ENCODE results near the gene C2orf78. TPM values are rescaled to one million over a fixed set of nuclear protein-coding genes. Genes with fewer than 3 reads are reported as not detected.
"Not testable (repeated sequence)": the region's sequence is repeated elsewhere in the genome, so short reads cannot be mapped to it uniquely, and the experiment has no call there.

Gene C2orf78, protein sequence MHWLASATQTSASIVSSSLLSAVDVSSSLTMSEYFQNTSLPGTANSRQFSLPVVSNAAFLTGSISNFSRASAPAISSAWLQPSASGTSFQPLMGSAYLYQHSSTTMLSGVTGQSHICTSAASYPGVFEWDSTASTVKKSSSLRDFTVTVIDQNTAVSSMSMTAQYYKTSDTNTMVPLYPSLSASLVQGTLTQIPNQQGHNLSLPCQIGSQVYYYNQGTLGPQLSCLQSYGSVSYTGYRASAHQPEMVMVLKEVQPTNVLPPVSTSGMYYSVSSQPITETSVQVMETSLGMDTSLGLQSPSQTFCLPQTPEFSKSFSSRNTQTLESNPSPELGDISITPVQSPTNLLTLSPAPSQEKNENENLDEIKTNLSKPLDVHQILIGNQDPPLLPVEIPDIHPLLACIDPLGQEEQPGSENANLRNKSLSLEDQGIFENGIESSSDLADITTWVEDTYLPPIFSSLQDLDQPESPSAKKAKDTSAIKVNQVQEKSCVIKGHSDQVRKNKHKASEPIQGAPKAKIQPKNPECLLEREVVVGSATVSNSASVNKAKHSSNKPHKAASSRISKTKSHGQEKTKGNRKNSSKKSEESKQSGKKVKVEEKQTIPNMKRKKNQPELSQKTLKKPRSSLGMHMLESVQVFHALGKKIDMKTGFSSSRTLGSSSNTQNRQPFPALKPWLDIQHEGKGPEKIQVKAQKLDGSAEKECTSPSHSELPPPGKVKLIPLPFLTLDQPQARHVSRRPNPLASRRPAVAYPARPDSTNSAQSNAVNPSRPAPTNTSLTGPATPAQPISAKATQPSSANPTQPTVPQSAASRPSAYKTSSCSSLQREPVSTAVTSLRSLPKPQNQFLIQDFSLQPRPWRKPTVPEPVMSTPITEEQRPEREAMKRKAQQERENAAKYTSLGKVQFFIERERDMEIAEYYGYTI
- not detected for polyA plus RNA-seq
- long read RNA-seq, donor 1, result 0 reads
- long read RNA-seq, donor 2, result 0 reads
- long read RNA-seq, donor 3, result 0 reads
- long read RNA-seq, donor 4, result 0 reads
- long read RNA-seq, donor 5, result 0 reads
- long read RNA-seq, donor 6, result 0 reads
- long read RNA-seq, donor 7, result 0 reads
- long read RNA-seq, donor 8, result 0 reads
- long read RNA-seq, donor 9, result 0 reads
- long read RNA-seq, donor 10, result 0 reads

DNA sequence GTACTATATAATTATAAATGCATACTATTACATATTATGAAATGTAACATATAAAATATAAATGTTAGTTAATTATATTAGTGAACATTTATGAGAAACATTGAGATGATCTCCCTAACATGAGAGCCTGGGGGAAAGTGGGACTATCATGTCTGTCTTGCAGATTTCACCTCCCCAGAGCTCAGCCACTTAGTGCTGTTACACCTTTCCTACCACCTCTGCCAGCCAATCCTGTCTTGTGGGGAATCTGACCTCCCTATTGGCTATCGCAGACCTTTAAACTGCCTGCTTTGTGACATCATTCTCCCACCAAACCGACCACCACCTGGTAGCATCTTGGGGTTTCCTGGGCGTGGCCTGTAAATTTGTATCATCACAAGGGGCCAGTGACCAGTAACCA is at the start of gene C2orf78:
TSS of gene C2orf78 (plus strand) at position 301 of the 400 bp plus-strand sequence. CDS start 127 bp downstream, outside the sequence.
- 56 to 67% methylated on average over 2 to 3 of the region's 3 CpGs; no CpG with 5 or more reads in 1 of the 3 donors for WGBS, 3 donors
- H3K27ac ChIP-seq (ENCODE audit: low read depth in 1 of 3, low read length in 2 of 3); DNase-seq; H3K9me3 ChIP-seq (ENCODE audit: control insufficient read depth in 2 of 2, insufficient read depth in 1 of 2, low read depth in 1 of 2, low read length in 1 of 2); FAIRE-seq; H3K4me3 ChIP-seq (ENCODE audit: low read depth in 1 of 3, low read length in 3 of 3); H3K4me1 ChIP-seq (ENCODE audit: control insufficient read depth in 3 of 3, insufficient read depth in 2 of 3, low read depth in 1 of 3, low read length in 2 of 3); H3K27me3 ChIP-seq (ENCODE audit: control insufficient read depth in 3 of 3, insufficient read depth in 3 of 3, low read length in 3 of 3); H3K36me3 ChIP-seq (ENCODE audit: control insufficient read depth in 3 of 3, insufficient read depth in 2 of 3, low read depth in 1 of 3, low read length in 3 of 3): not testable (repeated sequence)

DNA sequence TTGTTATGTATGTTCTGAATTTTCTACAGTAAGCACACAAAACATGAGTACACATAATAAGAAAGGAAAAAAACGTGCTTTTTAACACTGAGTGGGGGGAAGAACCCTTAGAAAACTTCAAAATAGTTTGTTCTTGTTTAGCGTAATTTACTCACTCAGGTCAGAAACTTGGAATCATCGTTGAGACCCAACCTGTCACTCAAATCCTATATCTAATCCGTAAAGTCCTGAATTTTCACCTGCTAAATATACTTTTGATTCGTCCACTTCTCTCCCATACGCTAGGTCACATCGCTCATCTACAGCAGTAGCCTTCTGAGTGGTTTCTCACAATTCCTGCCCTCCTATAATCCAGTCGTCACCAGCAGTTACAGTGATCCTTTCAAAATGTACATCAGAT is 47.6 kb upstream of the C2orf78 start:
- no peaks in the 10 kb centered on the region for H3K27me3 ChIP-seq (ENCODE audit: control insufficient read depth in 3 of 3, insufficient read depth in 3 of 3, low read length in 3 of 3)
- WGBS, 3 donors, result 5 to 9% (median 7%) methylated on average over 8 of the region's 8 CpGs
- DNase-seq (no peak), FAIRE-seq (no peak)
- H3K27ac ChIP-seq (ENCODE audit: low read depth in 1 of 3, low read length in 2 of 3), result peak overlapping the region in 2 of 3 donors; percentile 54 to 85
- H3K36me3 ChIP-seq (ENCODE audit: control insufficient read depth in 3 of 3, insufficient read depth in 2 of 3, low read depth in 1 of 3, low read length in 3 of 3), result peaks cover 3 to 12% (median 10%) of the 10 kb centered on the region in 3 donors
- peaks cover 0 to 2% (median 0%) of the 10 kb centered on the region in 3 donors for H3K4me1 ChIP-seq (ENCODE audit: control insufficient read depth in 3 of 3, insufficient read depth in 2 of 3, low read depth in 1 of 3, low read length in 2 of 3)
- H3K4me3 ChIP-seq (ENCODE audit: low read depth in 1 of 3, low read length in 3 of 3), result peak overlapping the region; percentile 58 to 81 (median 67)
- peaks cover 0 to 8% of the 10 kb centered on the region in 2 donors for H3K9me3 ChIP-seq (ENCODE audit: control insufficient read depth in 2 of 2, insufficient read depth in 1 of 2, low read depth in 1 of 2, low read length in 1 of 2)

DNA sequence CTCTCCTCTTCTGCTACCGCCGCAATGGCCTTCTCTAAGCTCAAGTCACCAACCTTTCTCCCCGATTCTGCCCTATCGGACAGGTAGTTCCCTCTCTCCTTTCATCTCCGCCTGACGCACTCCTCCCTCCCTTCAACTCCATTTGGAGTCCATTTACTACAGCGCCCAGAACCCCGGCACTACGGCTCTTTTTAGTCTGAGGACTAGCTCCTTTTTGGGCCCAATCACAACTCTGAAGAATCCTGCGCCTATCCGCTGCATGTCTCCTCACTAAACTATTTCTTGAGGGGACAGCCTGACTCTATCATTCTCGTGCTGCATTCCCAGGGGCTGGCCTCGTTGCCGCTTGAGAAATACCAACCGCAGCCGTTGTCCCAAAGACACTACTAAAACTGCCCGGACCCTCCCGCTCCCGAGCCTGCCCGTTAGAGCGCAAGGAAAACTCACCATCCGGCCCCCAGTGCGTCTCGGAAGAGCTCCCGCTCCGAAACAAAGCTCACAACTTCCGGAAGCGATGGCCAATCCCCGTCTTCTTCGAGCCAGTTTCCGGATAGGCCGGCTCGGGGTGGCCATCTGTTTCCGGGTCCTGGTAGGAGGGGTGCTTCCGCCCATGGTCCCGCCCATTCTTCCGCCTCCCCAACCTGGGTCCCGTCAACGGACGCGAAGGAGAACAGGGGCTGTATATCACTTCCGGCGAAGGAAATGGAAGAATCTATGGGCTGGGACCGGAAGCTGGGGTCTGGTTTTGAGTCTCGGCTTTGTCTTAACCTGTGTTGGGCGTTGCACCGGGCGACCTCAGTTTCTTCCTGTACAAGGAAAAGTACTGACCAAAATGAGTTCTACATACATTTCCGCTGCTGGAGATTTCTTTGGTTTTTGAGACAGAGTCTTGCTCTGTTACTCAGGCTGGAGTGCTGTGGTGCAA is 46.9 kb upstream of the C2orf78 start, which contains the start of gene TPRKB:
TSS of gene TPRKB (minus strand) at position 491 of the 925 bp plus-strand sequence. CDS start 2,776 bp downstream, outside the sequence.
- peaks cover 0 to 2% (median 0%) of the 10 kb centered on the region in 3 donors for H3K4me1 ChIP-seq (ENCODE audit: control insufficient read depth in 3 of 3, insufficient read depth in 2 of 3, low read depth in 1 of 3, low read length in 2 of 3)
- peak within 1 kb of the TSS; percentile 25 to 85 (median 61) for H3K27ac ChIP-seq (ENCODE audit: low read depth in 1 of 3, low read length in 2 of 3)
- no peak for FAIRE-seq
- peaks cover 3 to 16% (median 7%) of the 10 kb centered on the region in 3 donors for H3K36me3 ChIP-seq (ENCODE audit: control insufficient read depth in 3 of 3, insufficient read depth in 2 of 3, low read depth in 1 of 3, low read length in 3 of 3)
- no peaks in the 10 kb centered on the region for H3K27me3 ChIP-seq (ENCODE audit: control insufficient read depth in 3 of 3, insufficient read depth in 3 of 3, low read length in 3 of 3)
- DNase-seq, result peak; percentile 98
- H3K9me3 ChIP-seq (ENCODE audit: control insufficient read depth in 2 of 2, insufficient read depth in 1 of 2, low read depth in 1 of 2, low read length in 1 of 2), result peaks cover 0 to 11% of the 10 kb centered on the region in 2 donors
- 1 to 2% (median 1%) methylated on average over 49 of the region's 49 CpGs for WGBS, 3 donors
- H3K4me3 ChIP-seq (ENCODE audit: low read depth in 1 of 3, low read length in 3 of 3), result peak within 1 kb of the TSS; percentile 58 to 81 (median 67)

DNA sequence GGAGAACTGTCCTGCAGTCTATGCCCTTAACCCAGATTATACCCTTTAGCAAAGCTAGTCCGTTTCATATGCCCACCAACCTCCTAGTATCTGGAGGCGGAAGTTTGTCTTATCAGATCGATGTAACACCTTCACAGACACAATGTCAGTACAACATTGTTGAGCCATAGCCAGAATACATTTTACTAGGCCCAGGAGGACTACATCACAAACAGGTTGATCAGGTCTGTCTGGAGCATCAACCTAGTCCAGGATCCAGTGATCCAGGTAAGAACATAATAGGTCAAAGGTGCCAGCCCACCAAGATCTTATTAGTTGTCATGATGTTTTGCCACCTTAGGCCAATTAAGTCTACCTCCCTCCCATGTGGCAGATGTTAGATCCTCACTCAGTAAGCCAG is 44.9 kb upstream of the C2orf78 start:
- peaks cover 0 to 2% (median 0%) of the 10 kb centered on the region in 3 donors for H3K4me1 ChIP-seq (ENCODE audit: control insufficient read depth in 3 of 3, insufficient read depth in 2 of 3, low read depth in 1 of 3, low read length in 2 of 3)
- WGBS, 3 donors, result 91 to 97% (median 96%) methylated on average over 3 of the region's 3 CpGs
- FAIRE-seq (no peak), DNase-seq (no peak)
- H3K4me3 ChIP-seq (ENCODE audit: low read depth in 1 of 3, low read length in 3 of 3), result no peak overlapping the region
- no peak overlapping the region for H3K27ac ChIP-seq (ENCODE audit: low read depth in 1 of 3, low read length in 2 of 3)
- H3K27me3 ChIP-seq (ENCODE audit: control insufficient read depth in 3 of 3, insufficient read depth in 3 of 3, low read length in 3 of 3), result no peaks in the 10 kb centered on the region
- H3K9me3 ChIP-seq (ENCODE audit: control insufficient read depth in 2 of 2, insufficient read depth in 1 of 2, low read depth in 1 of 2, low read length in 1 of 2), result peaks cover 0 to 11% of the 10 kb centered on the region in 2 donors
- peaks cover 0 to 8% (median 4%) of the 10 kb centered on the region in 3 donors for H3K36me3 ChIP-seq (ENCODE audit: control insufficient read depth in 3 of 3, insufficient read depth in 2 of 3, low read depth in 1 of 3, low read length in 3 of 3)

DNA sequence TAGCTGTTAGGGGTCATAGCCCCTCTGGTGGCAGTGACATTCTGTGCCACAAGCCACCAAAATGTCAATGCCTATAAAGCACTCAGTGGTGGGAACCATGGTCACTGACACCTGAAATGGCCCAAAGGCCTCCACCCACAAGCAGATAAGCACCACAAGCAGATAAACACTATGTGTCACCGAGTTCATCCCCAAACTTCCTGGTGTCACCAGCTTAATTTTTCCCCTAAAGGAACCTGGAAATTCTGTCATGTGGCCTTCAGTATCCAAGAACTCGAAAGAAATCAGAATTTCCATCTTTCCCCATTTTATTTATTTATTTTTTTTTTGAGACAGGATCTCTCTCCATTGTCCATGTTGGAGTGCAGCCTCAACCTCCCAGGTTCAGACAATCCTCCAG is 43.2 kb upstream of the C2orf78 start:
- FAIRE-seq (no peak), DNase-seq (no peak)
- no peak overlapping the region for H3K27ac ChIP-seq (ENCODE audit: low read depth in 1 of 3, low read length in 2 of 3)
- no peak overlapping the region for H3K4me3 ChIP-seq (ENCODE audit: low read depth in 1 of 3, low read length in 3 of 3)
- H3K9me3 ChIP-seq (ENCODE audit: control insufficient read depth in 2 of 2, insufficient read depth in 1 of 2, low read depth in 1 of 2, low read length in 1 of 2), result peaks cover 0 to 11% of the 10 kb centered on the region in 2 donors
- H3K27me3 ChIP-seq (ENCODE audit: control insufficient read depth in 3 of 3, insufficient read depth in 3 of 3, low read length in 3 of 3), result no peaks in the 10 kb centered on the region
- WGBS, 3 donors, result 86 to 92% (median 92%) methylated on average over 2 of the region's 2 CpGs
- H3K36me3 ChIP-seq (ENCODE audit: control insufficient read depth in 3 of 3, insufficient read depth in 2 of 3, low read depth in 1 of 3, low read length in 3 of 3), result peaks cover 0 to 6% (median 0%) of the 10 kb centered on the region in 3 donors
- H3K4me1 ChIP-seq (ENCODE audit: control insufficient read depth in 3 of 3, insufficient read depth in 2 of 3, low read depth in 1 of 3, low read length in 2 of 3), result peaks cover 0 to 2% (median 0%) of the 10 kb centered on the region in 3 donors

DNA sequence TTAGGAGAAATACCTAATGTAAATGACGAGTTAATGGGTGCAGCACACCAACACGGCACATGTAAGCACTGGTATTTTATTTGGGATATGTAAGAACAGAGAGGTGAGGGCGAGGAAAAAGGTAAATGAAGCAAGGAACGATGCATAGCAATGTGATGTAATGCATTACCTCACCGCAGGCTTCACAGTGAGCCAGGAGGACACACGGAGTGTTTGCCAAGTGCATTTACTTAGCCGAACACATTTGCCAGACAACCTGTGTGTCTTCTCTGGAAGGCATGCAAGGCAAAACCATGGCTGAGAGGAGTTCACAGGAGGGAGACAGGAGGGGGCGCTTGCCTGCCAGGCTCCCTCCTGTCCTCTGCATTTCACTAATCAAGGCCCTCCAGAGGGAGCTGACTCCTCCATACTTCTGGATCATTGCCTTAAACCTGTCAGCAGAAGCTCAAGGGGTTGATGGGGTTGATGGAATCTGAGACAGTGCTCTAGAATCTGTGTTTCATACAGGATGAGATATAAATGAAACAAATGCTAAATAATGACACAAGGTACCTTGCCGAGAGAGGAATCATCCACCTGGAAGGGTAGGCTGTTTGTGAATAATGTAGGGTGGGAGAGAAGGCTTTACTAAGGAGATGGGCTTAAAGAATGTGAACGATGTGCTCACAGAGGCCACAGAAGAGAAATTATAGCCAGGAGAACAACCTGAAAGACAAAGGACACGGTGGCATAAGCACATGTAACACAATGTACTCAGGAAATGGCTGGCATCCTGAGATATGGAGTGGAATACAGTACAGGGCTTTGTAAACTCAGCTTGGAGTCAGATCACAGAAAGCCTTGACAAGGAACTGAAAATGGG is 37.7 kb upstream of the C2orf78 start:
- FAIRE-seq (no peak), DNase-seq (no peak)
- no peaks in the 10 kb centered on the region for H3K27me3 ChIP-seq (ENCODE audit: control insufficient read depth in 3 of 3, insufficient read depth in 3 of 3, low read length in 3 of 3)
- no peak overlapping the region for H3K4me3 ChIP-seq (ENCODE audit: low read depth in 1 of 3, low read length in 3 of 3)
- H3K27ac ChIP-seq (ENCODE audit: low read depth in 1 of 3, low read length in 2 of 3), result no peak overlapping the region
- WGBS, 3 donors, result 90 to 98% (median 97%) methylated on average over 11 of the region's 11 CpGs
- H3K36me3 ChIP-seq (ENCODE audit: control insufficient read depth in 3 of 3, insufficient read depth in 2 of 3, low read depth in 1 of 3, low read length in 3 of 3), result peaks cover 0 to 15% (median 3%) of the 10 kb centered on the region in 3 donors
- H3K9me3 ChIP-seq (ENCODE audit: control insufficient read depth in 2 of 2, insufficient read depth in 1 of 2, low read depth in 1 of 2, low read length in 1 of 2), result peaks cover 0 to 3% of the 10 kb centered on the region in 2 donors
- H3K4me1 ChIP-seq (ENCODE audit: control insufficient read depth in 3 of 3, insufficient read depth in 2 of 3, low read depth in 1 of 3, low read length in 2 of 3), result no peaks in the 10 kb centered on the region

DNA sequence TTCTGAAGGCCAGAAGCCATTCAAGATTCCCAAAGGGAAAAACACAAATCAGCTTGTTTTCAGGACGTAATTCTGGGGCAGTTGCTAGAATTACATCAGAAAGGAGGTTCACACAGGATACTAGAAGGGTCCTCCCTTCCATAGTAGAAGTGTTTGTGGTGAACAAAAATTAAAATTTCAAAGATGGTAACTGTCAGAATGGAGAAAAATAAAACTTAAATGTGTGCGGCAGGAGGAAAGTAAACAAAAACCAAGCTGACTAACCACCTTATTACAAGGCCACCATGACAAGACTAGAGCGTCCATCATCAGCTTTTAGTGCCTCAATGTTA is 37.1 kb upstream of the C2orf78 start:
- Histone ChIP-seq H3K27me3 (ENCODE audit: control insufficient read depth in 3 of 3, insufficient read depth in 3 of 3, low read length in 3 of 3) (no peaks in the 10 kb centered on the region), H3K4me3 (ENCODE audit: low read depth in 1 of 3, low read length in 3 of 3) (no peak overlapping the region), H3K27ac (ENCODE audit: low read depth in 1 of 3, low read length in 2 of 3) (no peak overlapping the region), H3K36me3 (ENCODE audit: control insufficient read depth in 3 of 3, insufficient read depth in 2 of 3, low read depth in 1 of 3, low read length in 3 of 3) (peaks cover 0 to 14% (median 3%) of the 10 kb centered on the region in 3 donors), H3K4me1 (ENCODE audit: control insufficient read depth in 3 of 3, insufficient read depth in 2 of 3, low read depth in 1 of 3, low read length in 2 of 3) (no peaks in the 10 kb centered on the region), H3K9me3 (ENCODE audit: control insufficient read depth in 2 of 2, insufficient read depth in 1 of 2, low read depth in 1 of 2, low read length in 1 of 2) (peaks cover 0 to 3% of the 10 kb centered on the region in 2 donors)
- no peak for DNase-seq
- no peak for FAIRE-seq
- WGBS, 3 donors, result 90 to 99% (median 97%) methylated on average over 3 of the region's 3 CpGs

All from small intestine (tissue), 16 donors.